GM12892 (cell line): ENCODE measurements around the gene QPCT.

Experiments
- POLR2AphosphoS5 ChIP-seq: IDR thresholded peaks from 2 replicates; pipeline ENCODE4 v1.6.1; 2011; ENCODE audit warnings: low read depth, low read length, control low read depth
- TAF1 ChIP-seq: IDR thresholded peaks from 2 replicates; pipeline ENCODE4 v1.6.1; 2011; ENCODE audit warnings: low read depth, mild to moderate bottlenecking, control low read depth, low read length, borderline replicate concordance

GRCh38 chr2:37300578-37300977 is 43.9 kb upstream of the QPCT start:
- TF ChIP-seq POLR2AphosphoS5 (no peak), TAF1 (no peak)
